CD14-positive monocyte (primary cell): Measurements from ENCODE around the gene APOC4. TPM values are rescaled to one million over a fixed set of nuclear protein-coding genes. Genes with fewer than 3 reads are reported as not detected.

Source experiments
- DNase-seq, 3 donors: peaks; one replicate each; pipeline ENCODE4 v3.0.0-alpha.2; 2011 to 2022
- H2AFZ ChIP-seq: 2 replicates; pipeline ENCODE4 v1.6.0; 2012; ENCODE audit warnings: mild to moderate bottlenecking, low read depth, low read length, inconsistent platforms; ENCODE audit not compliant: insufficient read depth, poor library complexity, severe bottlenecking
- H3K27ac ChIP-seq, 2 donors: 1 replicate in 1 of 2; 2 replicates in 1 of 2; pipeline ENCODE4 v1.5.1; 2012 to 2013; ENCODE audit warnings: low read length in 2 of 2, control low read depth in 1 of 2, inconsistent platforms in 1 of 2, low read depth in 1 of 2, mild to moderate bottlenecking in 1 of 2
- H3K27me3 ChIP-seq, 2 donors: one replicate each; pipeline versions ENCODE4 v1.6.0 to v1.6.1; 2011 to 2013; ENCODE audit warnings: low read length in 2 of 2; ENCODE audit not compliant: control insufficient read depth in 2 of 2, insufficient read depth in 2 of 2
- H3K36me3 ChIP-seq, 2 donors: replicated peaks in 1 of 2; 1 replicate in 1 of 2; 2 replicates in 1 of 2; pipeline versions ENCODE4 v1.5.1 to v1.6.1; 2012 to 2013; ENCODE audit warnings: low read length in 2 of 2, control low read depth in 1 of 2, inconsistent platforms in 1 of 2, mild to moderate bottlenecking in 1 of 2; ENCODE audit not compliant: insufficient read depth in 2 of 2, control insufficient read depth in 1 of 2
- H3K4me1 ChIP-seq, 2 donors: 1 replicate in 1 of 2; 2 replicates in 1 of 2; pipeline versions ENCODE4 v1.5.1 to v1.6.1; 2012 to 2013; ENCODE audit warnings: low read length in 2 of 2, control low read depth in 1 of 2, inconsistent platforms in 1 of 2, mild to moderate bottlenecking in 1 of 2, moderate library complexity in 1 of 2; ENCODE audit not compliant: insufficient read depth in 2 of 2, control insufficient read depth in 1 of 2
- H3K4me2 ChIP-seq: replicated peaks from 2 replicates; pipeline ENCODE3; 2012; ENCODE audit warnings: low read length, moderate library complexity, mild to moderate bottlenecking; ENCODE audit not compliant: poor library complexity, severe bottlenecking; ENCODE audit errors: extremely low read depth
- H3K4me3 ChIP-seq, 3 experiments: fragments of 200-600 bp in 1 of 3; sonication (generic) in 1 of 3; replicated peaks in 1 of 3; 1 replicate in 2 of 3; 2 replicates in 1 of 3; pipeline ENCODE4 v1.5.1; 2011 to 2013; ENCODE audit warnings: low read length in 3 of 3, mild to moderate bottlenecking in 3 of 3, control low read depth in 2 of 3, low read depth in 2 of 3, inconsistent platforms in 1 of 3, moderate library complexity in 1 of 3
- H3K79me2 ChIP-seq: 2 replicates; pipeline ENCODE4 v1.6.0; 2012; ENCODE audit warnings: mild to moderate bottlenecking, control low read depth, inconsistent platforms, low read length, moderate library complexity; ENCODE audit not compliant: insufficient read depth
- H3K9ac ChIP-seq: 2 replicates; pipeline ENCODE4 v1.6.0; 2017; ENCODE audit warnings: low read length, mild to moderate bottlenecking; ENCODE audit not compliant: insufficient read depth, poor library complexity, severe bottlenecking
- H3K9me3 ChIP-seq, 2 donors: replicated peaks in 1 of 2; 1 replicate in 1 of 2; 2 replicates in 1 of 2; pipeline versions ENCODE4 v1.5.1 to v1.6.1; 2012 to 2013; ENCODE audit warnings: low read length in 2 of 2, control low read depth in 1 of 2; ENCODE audit not compliant: control insufficient read depth in 1 of 2, insufficient read depth in 1 of 2
- H4K20me1 ChIP-seq: 2 replicates; pipeline ENCODE4 v1.6.0; 2012; ENCODE audit warnings: mild to moderate bottlenecking, low read length, control low read depth, moderate library complexity; ENCODE audit not compliant: insufficient read depth
- H3K27ac Mint-ChIP-seq, 7 donors: one replicate each; pipeline ENCODE4 v1.8.0; 2020; ENCODE audit warnings: mild to moderate bottlenecking in 7 of 7, mixed read lengths in 7 of 7, moderate library complexity in 6 of 7, inconsistent platforms in 2 of 7
- H3K27me3 Mint-ChIP-seq, 3 donors: one replicate each; pipeline ENCODE4 v1.8.0; 2021 to 2022; ENCODE audit warnings: low read depth in 3 of 3, mild to moderate bottlenecking in 3 of 3, mixed read lengths in 3 of 3, moderate library complexity in 3 of 3, inconsistent platforms in 1 of 3
- H3K36me3 Mint-ChIP-seq, 2 donors: one replicate each; pipeline ENCODE4 v1.8.0; 2020; ENCODE audit warnings: mixed read lengths in 2 of 2, inconsistent platforms in 1 of 2, mild to moderate bottlenecking in 1 of 2
- H3K4me1 Mint-ChIP-seq: one replicate; pipeline ENCODE4 v1.8.0; 2020; ENCODE audit warnings: mild to moderate bottlenecking, mixed read lengths
- H3K4me3 Mint-ChIP-seq, 2 donors: one replicate each; pipeline ENCODE4 v1.8.0; 2020; ENCODE audit warnings: mild to moderate bottlenecking in 2 of 2, mixed read lengths in 2 of 2, moderate library complexity in 1 of 2
- H3K9me3 Mint-ChIP-seq, 7 donors: one replicate each; pipeline ENCODE4 v1.8.0; 2020 to 2022; ENCODE audit warnings: mixed read lengths in 7 of 7, mild to moderate bottlenecking in 6 of 7, moderate library complexity in 6 of 7, inconsistent platforms in 2 of 7
- CTCF ChIP-seq: fragments of 200-600 bp; IDR thresholded peaks from one replicate; pipeline ENCODE4 v1.8.0; 2022; ENCODE audit warnings: antibody characterized with exemption, mild to moderate bottlenecking
- WGBS: methylation state at CpG from one replicate; pipeline ENCODE4 v1.1.5; 2013; ENCODE audit warnings: missing lambda C conversion rate; ENCODE audit not compliant: insufficient coverage; 5-methylcytosine and 5-hydroxymethylcytosine counted together
- intact Hi-C, 2 donors: fragments of 100-400 bp; cut with micrococcal nuclease; formaldehyde crosslinking; loops; one replicate each; pipeline versions ENCODE4 v1.15.0 to v1.15.1; 2023
- polyA plus RNA-seq, 3 donors: library from polyadenylated mRNA; depleted of rRNA in 1 of 3; unstranded in 2 of 3; stranded (reverse) in 1 of 3; fragments of 300-500 nt in 2 of 3; fragments of >200 nt in 1 of 3; fragmentation: Illumina TruSeq in 2 of 3; gene quantifications; 1 replicate in 2 of 3; 2 replicates in 1 of 3; pipeline ENCODE4 v1.2.3, GENCODE V29; 2012 to 2021

APOC4 gene
- polyA plus RNA-seq, 3 donors: not detected

GRCh38 chr19:44968118-44968517, 26.1 kb downstream of the APOC4 start:
- 96% methylated on average over 3 of the region's 5 CpGs for WGBS

GRCh38 chr19:44968670-44969069, 26.6 kb downstream of the APOC4 start:
- H3K27ac ChIP-seq: no peak overlapping the region
- H3K27me3 ChIP-seq: no peaks in the 10 kb centered on the region
- Mint-ChIP-seq H3K27ac (no peak overlapping the region), H3K9me3 (no peaks in the 10 kb centered on the region), H3K4me1 (no peaks in the 10 kb centered on the region), H3K27me3 (peaks cover 0 to 3% (median 0%) of the 10 kb centered on the region in 3 donors), H3K4me3 (no peak overlapping the region), H3K36me3 (peaks cover 42 to 77% of the 10 kb centered on the region in 2 donors)
- H2AFZ ChIP-seq: no peak overlapping the region
- peaks cover 34% of the 10 kb centered on the region for H4K20me1 ChIP-seq
- WGBS: 96% methylated on average over 4 of the region's 4 CpGs
- intact Hi-C loops: no loop called here
- no peak overlapping the region for H3K9ac ChIP-seq
- no peak overlapping the region for H3K4me3 ChIP-seq
- H3K9me3 ChIP-seq: no peaks in the 10 kb centered on the region
- no peak overlapping the region for H3K4me2 ChIP-seq
- H3K36me3 ChIP-seq: peaks cover 34 to 79% of the 10 kb centered on the region in 2 donors
- no peaks in the 10 kb centered on the region for H3K4me1 ChIP-seq
- DNase-seq: no peak
- no peak for TF ChIP-seq CTCF
- peaks cover 10% of the 10 kb centered on the region for H3K79me2 ChIP-seq

More at GRCh38 chr19:44968118-44968517, 26.1 kb downstream of the APOC4 start:
- peaks cover 10% of the 10 kb centered on the region for H3K79me2 ChIP-seq
- no peak overlapping the region for H3K9ac ChIP-seq
- Mint-ChIP-seq H3K27ac (no peak overlapping the region), H3K9me3 (no peaks in the 10 kb centered on the region), H3K4me3 (no peak overlapping the region), H3K4me1 (no peaks in the 10 kb centered on the region), H3K27me3 (peaks cover 0 to 3% (median 0%) of the 10 kb centered on the region in 3 donors), H3K36me3 (peaks cover 37 to 76% of the 10 kb centered on the region in 2 donors)
- no peak overlapping the region for H3K4me2 ChIP-seq
- no peaks in the 10 kb centered on the region for H3K27me3 ChIP-seq
- H2AFZ ChIP-seq: no peak overlapping the region
- no peaks in the 10 kb centered on the region for H3K9me3 ChIP-seq
- H3K4me1 ChIP-seq: no peaks in the 10 kb centered on the region
- H3K36me3 ChIP-seq: peaks cover 34 to 76% of the 10 kb centered on the region in 2 donors
- no peak for DNase-seq
- intact Hi-C loops: no loop called here
- H3K4me3 ChIP-seq: no peak overlapping the region
- no peak overlapping the region for H3K27ac ChIP-seq
- TF ChIP-seq CTCF: no peak
- peaks cover 34% of the 10 kb centered on the region for H4K20me1 ChIP-seq
